Subcutaneous abdominal adipose tissue (tissue), 5 donors: ENCODE results near the gene EEF1AKMT3.

Source experiments
- H3K27ac ChIP-seq: one replicate; pipeline ENCODE4 v1.7.0; 2013; ENCODE audit warnings: low read depth, mild to moderate bottlenecking, inconsistent platforms, low read length, moderate library complexity
- H3K27me3 ChIP-seq, 5 donors: one replicate each; pipeline ENCODE4 v1.7.0; 2013; ENCODE audit warnings: low read length in 5 of 5, inconsistent platforms in 1 of 5; ENCODE audit not compliant: control insufficient read depth in 5 of 5, insufficient read depth in 4 of 5
- H3K36me3 ChIP-seq, 5 donors: one replicate each; pipeline ENCODE4 v1.7.0; 2013; ENCODE audit warnings: low read length in 5 of 5; ENCODE audit not compliant: control insufficient read depth in 5 of 5, insufficient read depth in 5 of 5
- H3K4me1 ChIP-seq, 5 donors: one replicate each; pipeline ENCODE4 v1.7.0; 2013; ENCODE audit warnings: low read length in 5 of 5, mild to moderate bottlenecking in 3 of 5, moderate library complexity in 1 of 5; ENCODE audit not compliant: control insufficient read depth in 5 of 5, insufficient read depth in 5 of 5
- H3K4me3 ChIP-seq, 5 donors: one replicate each; pipeline ENCODE4 v1.7.0; 2013; ENCODE audit warnings: low read length in 5 of 5, low read depth in 1 of 5
- H3K9ac ChIP-seq, 5 donors: one replicate each; pipeline ENCODE4 v1.7.0; 2013; ENCODE audit warnings: low read length in 5 of 5, mild to moderate bottlenecking in 4 of 5, moderate library complexity in 3 of 5
- H3K9me3 ChIP-seq, 5 donors: one replicate each; pipeline ENCODE4 v1.7.0; 2013; ENCODE audit warnings: low read length in 5 of 5; ENCODE audit not compliant: control insufficient read depth in 5 of 5
- donor health status: healthy.
- donor health status: healthy.
- donor health status: healthy.
- donor health status: healthy.
- donor health status: healthy.

The EEF1AKMT3 gene

GRCh38 chr12:57802607-57803006 is 30.2 kb downstream of the EEF1AKMT3 start:
- Histone ChIP-seq H3K36me3 (peaks cover 28 to 79% (median 64%) of the 10 kb centered on the region in 5 donors), H3K9ac (no peak overlapping the region), H3K27ac (no peak overlapping the region), H3K4me1 (peaks cover 0 to 7% (median 4%) of the 10 kb centered on the region in 5 donors), H3K4me3 (no peak overlapping the region), H3K27me3 (no peaks in the 10 kb centered on the region), H3K9me3 (no peaks in the 10 kb centered on the region)

- Histone ChIP-seq H3K27ac (no peak overlapping the region), H3K36me3 (peaks cover 25 to 80% (median 68%) of the 10 kb centered on the region in 5 donors), H3K9me3 (no peaks in the 10 kb centered on the region), H3K4me1 (peaks cover 0 to 7% (median 4%) of the 10 kb centered on the region in 5 donors), H3K4me3 (no peak overlapping the region), H3K27me3 (no peaks in the 10 kb centered on the region), H3K9ac (no peak overlapping the region)
These were observed 31.0 kb downstream of the EEF1AKMT3 start for GRCh38 chr12:57803319-57803893.

GRCh38 chr12:57806677-57807076 is 34.3 kb downstream of the EEF1AKMT3 start:
- Histone ChIP-seq H3K9me3 (no peaks in the 10 kb centered on the region), H3K4me3 (no peak overlapping the region), H3K36me3 (peaks cover 20 to 84% (median 71%) of the 10 kb centered on the region in 5 donors), H3K9ac (no peak overlapping the region), H3K27me3 (no peaks in the 10 kb centered on the region), H3K27ac (no peak overlapping the region), H3K4me1 (peaks cover 0 to 7% (median 4%) of the 10 kb centered on the region in 5 donors)

- peaks cover 0 to 7% (median 4%) of the 10 kb centered on the region in 5 donors for H3K4me1 ChIP-seq
- H3K27me3 ChIP-seq, result no peaks in the 10 kb centered on the region
- no peak overlapping the region for H3K9ac ChIP-seq
- peaks cover 19 to 84% (median 67%) of the 10 kb centered on the region in 5 donors for H3K36me3 ChIP-seq
- no peaks in the 10 kb centered on the region for H3K9me3 ChIP-seq
- H3K4me3 ChIP-seq, result no peak overlapping the region
- H3K27ac ChIP-seq, result no peak overlapping the region
These were observed 34.9 kb downstream of the EEF1AKMT3 start for GRCh38 chr12:57807285-57807684.

GRCh38 chr12:57808351-57808750 is 35.9 kb downstream of the EEF1AKMT3 start:
- no peaks in the 10 kb centered on the region for H3K9me3 ChIP-seq
- H3K36me3 ChIP-seq, result peaks cover 16 to 83% (median 67%) of the 10 kb centered on the region in 5 donors
- no peak overlapping the region for H3K9ac ChIP-seq
- no peak overlapping the region for H3K27ac ChIP-seq
- H3K4me1 ChIP-seq, result peaks cover 0 to 4% (median 3%) of the 10 kb centered on the region in 5 donors
- no peak overlapping the region for H3K4me3 ChIP-seq
- no peaks in the 10 kb centered on the region for H3K27me3 ChIP-seq

DNA sequence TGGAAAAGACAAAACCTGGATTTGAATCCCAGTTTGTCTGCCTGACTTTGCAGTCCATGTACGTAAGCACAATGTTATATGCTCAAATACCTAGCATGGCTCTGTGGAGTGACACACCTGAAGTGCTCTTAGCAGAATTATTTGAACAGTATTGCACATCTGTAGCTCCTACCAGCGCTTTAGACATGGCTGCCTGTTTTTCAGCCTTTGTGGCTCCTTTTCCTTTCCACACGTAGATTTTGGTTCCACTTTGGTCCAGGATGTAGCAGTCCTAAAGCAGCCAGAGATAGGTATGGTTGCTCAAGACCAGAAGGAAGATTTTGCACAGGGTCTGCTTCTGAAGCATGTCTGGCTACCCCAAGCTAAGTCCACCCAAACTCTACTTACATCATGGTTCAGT is 37.0 kb downstream of the EEF1AKMT3 start:
- H3K27me3 ChIP-seq, result no peaks in the 10 kb centered on the region
- no peak overlapping the region for H3K4me3 ChIP-seq
- H3K9ac ChIP-seq, result no peak overlapping the region
- peaks cover 2 to 7% (median 5%) of the 10 kb centered on the region in 5 donors for H3K4me1 ChIP-seq
- H3K9me3 ChIP-seq, result no peaks in the 10 kb centered on the region
- peaks cover 12 to 80% (median 65%) of the 10 kb centered on the region in 5 donors for H3K36me3 ChIP-seq
- H3K27ac ChIP-seq, result no peak overlapping the region

GRCh38 chr12:57810450-57810849 is 38.0 kb downstream of the EEF1AKMT3 start:
- no peak overlapping the region for H3K27ac ChIP-seq
- H3K9me3 ChIP-seq, result no peaks in the 10 kb centered on the region
- H3K27me3 ChIP-seq, result no peaks in the 10 kb centered on the region
- peaks cover 12 to 75% (median 65%) of the 10 kb centered on the region in 5 donors for H3K36me3 ChIP-seq
- no peak overlapping the region for H3K4me3 ChIP-seq
- H3K4me1 ChIP-seq, result peaks cover 2 to 14% (median 12%) of the 10 kb centered on the region in 5 donors
- H3K9ac ChIP-seq, result no peak overlapping the region

GRCh38 chr12:57811028-57811755 is 38.8 kb downstream of the EEF1AKMT3 start:
- H3K4me3 ChIP-seq, result no peak overlapping the region
- no peak overlapping the region for H3K9ac ChIP-seq
- no peaks in the 10 kb centered on the region for H3K9me3 ChIP-seq
- peaks cover 12 to 71% (median 63%) of the 10 kb centered on the region in 5 donors for H3K36me3 ChIP-seq
- H3K27ac ChIP-seq, result no peak overlapping the region
- H3K4me1 ChIP-seq, result peaks cover 6 to 21% (median 19%) of the 10 kb centered on the region in 5 donors
- H3K27me3 ChIP-seq, result no peaks in the 10 kb centered on the region

DNA sequence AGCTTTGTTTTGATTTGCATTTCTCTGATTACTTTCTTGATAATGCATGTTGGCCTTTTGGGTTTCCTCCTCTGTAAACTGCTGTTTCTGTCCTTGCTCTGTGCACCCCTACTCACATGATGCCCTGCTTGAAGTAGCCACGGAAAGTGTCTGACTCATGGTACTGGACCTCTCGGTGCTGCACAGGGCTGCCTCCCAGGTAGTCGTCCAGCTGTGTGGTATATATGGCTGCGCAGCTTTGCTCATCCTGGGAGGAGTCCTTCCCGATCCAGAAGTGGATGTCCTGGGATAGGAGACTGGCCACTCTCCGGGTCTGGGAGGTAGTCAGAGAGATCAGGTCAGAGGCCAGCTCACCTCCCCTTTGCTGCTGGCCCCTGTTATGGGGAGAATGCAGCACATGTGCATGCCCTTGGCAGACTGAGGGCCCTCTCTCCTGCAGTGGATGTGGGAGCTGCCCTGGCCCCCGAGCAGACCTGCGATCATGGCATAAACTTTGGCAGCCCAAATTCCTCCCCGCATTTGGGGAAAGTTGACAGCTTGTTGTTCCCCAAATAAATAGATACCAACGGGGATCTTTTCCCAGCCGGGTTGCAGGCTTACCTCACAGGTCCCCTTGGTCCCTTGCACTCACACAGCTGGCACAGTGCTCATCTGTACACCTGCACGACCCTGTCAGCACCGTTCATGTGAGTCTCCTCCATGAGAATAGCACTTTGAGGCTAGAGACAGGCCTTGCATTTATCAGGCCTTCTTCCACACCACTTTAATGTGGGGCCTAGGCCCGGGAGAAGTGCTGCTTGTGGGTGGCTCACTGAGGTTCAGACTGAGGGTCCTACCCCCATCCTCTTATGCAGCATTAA is 40.9 kb downstream of the EEF1AKMT3 start:
- no peaks in the 10 kb centered on the region for H3K9me3 ChIP-seq
- no peak overlapping the region for H3K27ac ChIP-seq
- peaks cover 6 to 50% (median 41%) of the 10 kb centered on the region in 5 donors for H3K36me3 ChIP-seq
- H3K4me3 ChIP-seq, result no peak overlapping the region
- H3K27me3 ChIP-seq, result no peaks in the 10 kb centered on the region
- H3K4me1 ChIP-seq, result peaks cover 18 to 40% (median 37%) of the 10 kb centered on the region in 5 donors
- no peak overlapping the region for H3K9ac ChIP-seq
